Small intestine (tissue), 7 donors: ENCODE measurements around the gene ARMC7. TPM values are rescaled to one million over a fixed set of nuclear protein-coding genes. Genes with fewer than 3 reads are reported as not detected.

ENCODE experiments used
- DNase-seq, 2 donors: peaks; one replicate each; pipeline versions ENCODE4 v3.0.0 to v3.0.0-alpha.2; 2013
- FAIRE-seq: peaks from 2 replicates; lab custom pipeline; 2012; peaks lifted over from hg19 to GRCh38; lab: Jason Lieb, UNC
- H3K27ac ChIP-seq, 3 donors: one replicate each; pipeline ENCODE4 v1.5.1; 2013; ENCODE audit warnings: low read length in 2 of 3, mild to moderate bottlenecking in 2 of 3, control low read depth in 1 of 3, inconsistent platforms in 1 of 3, low read depth in 1 of 3, moderate library complexity in 1 of 3
- H3K27me3 ChIP-seq, 3 donors: one replicate each; pipeline ENCODE4 v1.6.1; 2013; ENCODE audit warnings: low read length in 3 of 3, inconsistent platforms in 1 of 3; ENCODE audit not compliant: control insufficient read depth in 3 of 3, insufficient read depth in 3 of 3
- H3K36me3 ChIP-seq, 3 donors: one replicate each; pipeline ENCODE4 v1.6.1; 2013; ENCODE audit warnings: low read length in 3 of 3, inconsistent platforms in 1 of 3, low read depth in 1 of 3, mild to moderate bottlenecking in 1 of 3, moderate library complexity in 1 of 3; ENCODE audit not compliant: control insufficient read depth in 3 of 3, insufficient read depth in 2 of 3
- H3K4me1 ChIP-seq, 3 donors: one replicate each; pipeline ENCODE4 v1.6.1; 2013; ENCODE audit warnings: low read length in 2 of 3, inconsistent platforms in 1 of 3, low read depth in 1 of 3, mild to moderate bottlenecking in 1 of 3, moderate library complexity in 1 of 3; ENCODE audit not compliant: control insufficient read depth in 3 of 3, insufficient read depth in 2 of 3
- H3K4me3 ChIP-seq, 3 donors: one replicate each; pipeline ENCODE4 v1.5.1; 2013; ENCODE audit warnings: low read length in 3 of 3, control low read depth in 1 of 3, inconsistent platforms in 1 of 3, low read depth in 1 of 3, mild to moderate bottlenecking in 1 of 3, moderate library complexity in 1 of 3
- H3K9me3 ChIP-seq, 2 donors: one replicate each; pipeline ENCODE4 v1.6.1; 2013; ENCODE audit warnings: low read depth in 1 of 2, low read length in 1 of 2; ENCODE audit not compliant: control insufficient read depth in 2 of 2, insufficient read depth in 1 of 2
- WGBS, 3 donors: extraction: QIAGEN DNeasy Blood & Tissue Kit; methylation state at CpG; one replicate each; pipeline ENCODE4 v1.1.7; 2013; 5-methylcytosine and 5-hydroxymethylcytosine counted together
- polyA plus RNA-seq, 4 donors: library from polyadenylated mRNA; stranded (reverse) in 3 of 4; unstranded in 1 of 4; fragments of 200-250 nt in 3 of 4; fragments of 120-200 nt in 1 of 4; gene quantifications; one replicate each; pipeline versions ENCODE4 v1.2.1 to v1.2.3, GENCODE V29; 2013
- donor health status: healthy with polysubstance abuse.
- donor health status: control.
- donor health status: control.
- donor health status: Bipolar disorder and iron deficiency.
- donor health status: healthy.

The ARMC7 gene
- polyA plus RNA-seq, 4 donors = 11.6 to 24.8 (median 18.7) TPM

DNA sequence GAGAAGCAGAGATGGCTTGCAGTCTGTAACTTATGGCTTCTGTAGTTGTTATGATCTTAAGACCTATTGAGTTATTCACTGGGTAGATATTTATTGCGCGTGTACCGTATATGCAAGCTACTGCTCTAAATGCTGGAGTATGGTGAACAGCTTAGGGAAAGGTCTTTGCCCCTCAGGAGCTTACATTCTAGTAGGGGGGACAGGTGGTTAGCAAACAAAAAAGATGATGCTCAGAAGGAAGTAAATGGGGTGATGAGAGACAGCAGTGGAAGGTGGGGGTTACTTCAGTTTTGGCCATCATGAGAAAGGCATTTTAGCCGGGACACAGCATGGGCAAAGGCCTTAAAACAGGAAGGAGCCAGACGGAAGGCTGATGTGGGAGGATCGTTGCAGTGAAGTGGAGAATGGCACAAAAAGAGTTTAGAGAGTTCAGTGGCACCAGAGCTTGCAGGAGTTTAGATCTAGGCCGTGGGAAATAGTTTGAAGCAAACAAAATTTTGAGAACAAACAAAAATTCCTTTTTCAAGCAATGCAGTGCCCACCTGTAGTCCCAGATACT, 2.1 kb downstream of the ARMC7 start:
- DNase-seq = no peak
- Histone ChIP-seq H3K27ac (no peak overlapping the region), H3K9me3 (no peaks in the 10 kb centered on the region), H3K4me1 (peaks cover 0 to 25% (median 3%) of the 10 kb centered on the region in 3 donors), H3K4me3 (no peak overlapping the region), H3K27me3 (no peaks in the 10 kb centered on the region), H3K36me3 (peaks cover 0 to 30% (median 0%) of the 10 kb centered on the region in 3 donors)
- WGBS, 3 donors = 86 to 93% (median 87%) methylated on average over 7 of the region's 7 CpGs
- FAIRE-seq = no peak

DNA sequence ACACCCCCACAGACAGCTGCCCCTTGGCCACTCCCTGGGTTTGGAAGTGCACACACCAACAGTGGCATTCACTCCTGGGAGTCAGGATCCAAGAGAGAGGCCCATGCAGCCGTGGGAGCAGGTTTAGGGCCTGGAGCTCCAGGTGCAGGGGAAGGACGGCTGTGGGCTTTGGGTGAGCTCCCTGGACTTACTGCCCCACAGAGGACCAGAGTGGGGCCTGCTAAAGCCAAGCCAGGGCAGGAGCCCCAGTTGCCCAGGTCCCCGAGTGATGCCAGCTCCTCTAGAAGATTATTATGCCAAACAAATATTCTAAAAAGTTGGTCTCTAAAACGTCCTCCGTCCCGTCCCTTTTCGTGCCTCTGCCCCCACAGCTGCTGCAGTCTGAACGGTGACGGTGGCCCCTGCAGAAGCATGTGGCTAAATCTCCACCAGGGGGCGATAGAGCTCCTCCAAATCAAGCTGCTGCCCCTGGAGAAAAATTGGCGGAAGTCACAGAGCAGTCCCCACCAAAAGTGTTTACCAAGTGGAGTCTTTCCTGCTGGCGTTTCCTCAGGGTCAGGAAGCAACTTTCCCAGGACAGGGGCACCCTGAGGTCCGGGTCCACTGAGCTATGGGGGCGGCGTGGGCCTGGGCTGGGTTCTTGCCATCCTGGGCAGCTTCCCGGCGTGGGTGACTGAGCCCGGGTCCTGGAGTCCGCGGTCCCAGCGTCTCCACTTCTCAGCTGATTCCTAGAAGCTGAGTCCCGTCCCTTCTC, 4.2 kb downstream of the ARMC7 start:
- Histone ChIP-seq H3K9me3 (no peaks in the 10 kb centered on the region), H3K27me3 (no peaks in the 10 kb centered on the region), H3K27ac (peak overlapping the region; percentile 74 to 93 (median 75)), H3K4me1 (peaks cover 2 to 29% (median 5%) of the 10 kb centered on the region in 3 donors), H3K4me3 (peak overlapping the region in 2 of 3 donors; percentile 53 to 55), H3K36me3 (peaks cover 0 to 36% (median 0%) of the 10 kb centered on the region in 3 donors)
- DNase-seq (peak; percentile 95 to 96), FAIRE-seq (no peak)
- WGBS, 3 donors = 0 to 2% (median 2%) methylated on average over 20 to 22 of the region's 22 CpGs

DNA sequence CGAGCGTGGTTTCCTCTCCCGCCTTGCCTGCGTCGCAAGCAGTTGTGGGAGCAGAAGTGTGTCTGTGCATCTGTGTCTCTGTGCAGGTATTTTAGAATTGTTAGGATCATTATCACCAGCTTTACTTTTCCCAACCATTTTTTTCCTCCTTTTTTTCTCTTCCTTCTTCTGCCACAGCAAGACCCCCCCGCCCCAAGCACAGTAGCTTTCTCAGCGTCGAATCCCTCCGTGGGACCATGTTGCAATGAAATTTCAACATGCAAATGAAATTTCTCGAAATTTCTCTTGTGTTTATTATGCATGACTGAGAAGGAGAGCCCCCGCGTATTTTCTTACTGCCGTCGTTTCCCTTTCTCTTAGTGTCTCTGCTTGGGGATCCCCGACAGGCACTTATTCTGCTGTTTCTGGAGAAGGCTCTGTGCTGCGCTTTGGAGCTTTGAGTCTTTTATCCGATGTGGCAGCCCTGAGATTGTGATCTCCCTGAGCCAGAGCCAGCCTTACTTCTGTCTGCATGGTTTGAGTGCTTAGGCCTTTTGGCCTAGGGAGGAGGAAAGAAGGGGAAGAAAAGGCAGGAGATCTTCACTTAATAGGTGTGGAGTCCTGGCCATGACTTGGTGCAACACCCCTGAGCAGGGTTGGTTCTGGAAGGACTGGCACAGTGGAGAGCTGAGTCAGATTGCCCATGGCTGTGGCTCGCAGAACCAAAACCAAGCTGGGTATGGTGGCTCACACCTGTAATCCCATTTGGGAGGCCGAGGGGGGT, 5.0 kb downstream of the ARMC7 start:
- no peak for FAIRE-seq
- H3K4me1 ChIP-seq = peaks cover 2 to 27% (median 3%) of the 10 kb centered on the region in 3 donors

DNA sequence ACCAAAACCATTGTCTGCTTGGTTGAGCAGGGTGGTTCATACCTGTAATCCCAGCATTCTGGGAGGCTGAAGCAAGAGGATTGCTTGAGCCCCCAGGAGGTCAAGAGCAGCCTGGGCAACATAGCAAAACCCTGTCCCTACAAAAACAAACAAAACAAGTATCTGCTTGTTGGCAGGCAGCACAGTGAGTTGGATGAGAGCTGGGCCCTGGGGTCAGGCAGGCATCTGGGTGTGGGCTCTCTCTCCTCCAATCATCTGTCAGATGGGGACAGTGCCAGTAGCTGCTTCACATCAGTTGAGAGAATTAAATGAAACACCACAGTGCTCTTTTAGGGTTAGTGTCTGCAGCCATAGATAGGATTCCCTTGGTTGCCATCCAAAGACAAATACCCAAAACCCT, 5.8 kb downstream of the ARMC7 start:
- no peak overlapping the region for H3K4me3 ChIP-seq
- no peaks in the 10 kb centered on the region for H3K9me3 ChIP-seq
- no peaks in the 10 kb centered on the region for H3K27me3 ChIP-seq
- DNase-seq = no peak
- H3K4me1 ChIP-seq = peaks cover 2 to 25% (median 3%) of the 10 kb centered on the region in 3 donors
- FAIRE-seq = no peak
- no peak overlapping the region for H3K27ac ChIP-seq
- peaks cover 0 to 43% (median 0%) of the 10 kb centered on the region in 3 donors for H3K36me3 ChIP-seq

More for the DNA sequence above, 5.0 kb downstream of the ARMC7 start:
- H3K27me3 ChIP-seq = no peaks in the 10 kb centered on the region
- H3K9me3 ChIP-seq = no peaks in the 10 kb centered on the region
- H3K36me3 ChIP-seq = peaks cover 0 to 37% (median 0%) of the 10 kb centered on the region in 3 donors
- H3K27ac ChIP-seq = peak overlapping the region; percentile 74 to 93 (median 75)
- no peak for DNase-seq
- H3K4me3 ChIP-seq = peak overlapping the region in 2 of 3 donors; percentile 53 to 55
- 38 to 44% (median 39%) methylated on average over 19 of the region's 19 CpGs for WGBS, 3 donors

GRCh38 chr17:75116737-75117136, 7.0 kb downstream of the ARMC7 start:
- Histone ChIP-seq H3K27me3 (no peaks in the 10 kb centered on the region), H3K27ac (no peak overlapping the region), H3K36me3 (peaks cover 0 to 47% (median 0%) of the 10 kb centered on the region in 3 donors), H3K9me3 (no peaks in the 10 kb centered on the region), H3K4me3 (no peak overlapping the region), H3K4me1 (peaks cover 2 to 22% (median 3%) of the 10 kb centered on the region in 3 donors)
- WGBS, 3 donors = 69 to 90% (median 89%) methylated on average over 9 of the region's 9 CpGs
- FAIRE-seq = no peak
- no peak for DNase-seq

- H3K4me1 ChIP-seq = peaks cover 2 to 22% (median 3%) of the 10 kb centered on the region in 3 donors
- H3K27me3 ChIP-seq = no peaks in the 10 kb centered on the region
- H3K4me3 ChIP-seq = no peak overlapping the region
- DNase-seq = no peak
- no peak for FAIRE-seq
- H3K27ac ChIP-seq = peak overlapping the region in 1 of 3 donors; percentile 72
- H3K9me3 ChIP-seq = no peaks in the 10 kb centered on the region
- 92 to 95% (median 94%) methylated on average over 14 of the region's 14 CpGs for WGBS, 3 donors
- H3K36me3 ChIP-seq = peaks cover 0 to 45% (median 0%) of the 10 kb centered on the region in 3 donors
Measured at GRCh38 chr17:75118307-75118706, 8.5 kb downstream of the ARMC7 start.

DNA sequence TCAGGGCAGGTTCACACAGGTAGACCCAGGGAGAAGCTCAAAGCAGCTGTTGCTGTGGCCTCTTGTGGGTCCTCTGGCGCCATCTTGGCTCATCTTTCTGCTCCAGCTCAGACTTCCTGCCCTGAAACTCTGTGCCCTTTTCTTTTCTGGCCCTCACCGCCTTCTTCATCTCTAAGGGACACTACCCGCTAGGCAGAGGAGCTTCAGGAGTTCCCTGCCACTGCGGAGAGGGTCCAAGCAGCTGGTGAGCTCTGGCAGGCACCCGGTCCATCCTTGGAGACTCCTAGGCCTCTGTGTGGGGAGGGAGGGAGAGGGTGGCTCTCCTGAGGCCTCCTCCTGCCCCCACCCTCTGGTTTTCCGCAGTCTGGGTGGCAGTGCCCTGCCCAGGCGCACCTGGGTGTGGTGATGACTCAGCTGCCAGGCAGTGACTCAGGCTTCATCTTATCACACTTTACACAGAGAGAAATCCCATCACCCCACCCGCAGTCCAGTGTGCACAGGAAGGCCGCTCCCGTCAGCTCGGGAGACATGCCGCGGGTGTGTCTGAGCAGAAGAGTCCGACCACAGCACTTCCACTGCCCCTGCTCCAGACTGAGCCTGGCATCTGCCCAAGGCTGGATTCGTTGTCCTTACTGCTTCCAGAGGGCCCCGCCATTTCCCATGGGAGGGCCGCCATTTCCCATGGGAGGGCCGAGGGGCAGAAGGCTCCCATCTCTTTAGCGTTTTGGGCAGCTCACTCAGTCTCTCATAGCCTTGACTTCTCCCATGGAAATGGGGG, 14.5 kb downstream of the ARMC7 start:
- peak overlapping the region in 1 of 3 donors; percentile 6 for H3K4me3 ChIP-seq
- 21 to 47% (median 32%) methylated on average over 19 of the region's 19 CpGs for WGBS, 3 donors
- DNase-seq (peak; percentile 97 to 99), FAIRE-seq (no peak)
- peak overlapping the region; percentile 96 to 98 (median 96) for H3K27ac ChIP-seq
- H3K36me3 ChIP-seq = peaks cover 0 to 46% (median 1%) of the 10 kb centered on the region in 3 donors
- peaks cover 0 to 24% (median 6%) of the 10 kb centered on the region in 3 donors for H3K4me1 ChIP-seq
- H3K9me3 ChIP-seq = no peaks in the 10 kb centered on the region
- H3K27me3 ChIP-seq = no peaks in the 10 kb centered on the region
